DMS79 treated with DMSO at 0.1 percent for 48 hours (cell line): ENCODE measurements around the gene KLHL35.
"Not testable (repeated sequence)": the region's sequence is repeated elsewhere in the genome, so short reads cannot be mapped to it uniquely, and the experiment has no call there.

ENCODE experiments used
- DNase-seq: peaks from one replicate; lab custom pipeline; 2025; lab: John Stamatoyannopoulos, UW

KLHL35 gene

GRCh38 chr11:75388386-75389275 is 44.4 kb downstream of the KLHL35 start:
- DNase-seq, result peak; percentile 94

- DNase-seq, result no peak
These were observed 45.2 kb downstream of the KLHL35 start for GRCh38 chr11:75387736-75388294.

DNA sequence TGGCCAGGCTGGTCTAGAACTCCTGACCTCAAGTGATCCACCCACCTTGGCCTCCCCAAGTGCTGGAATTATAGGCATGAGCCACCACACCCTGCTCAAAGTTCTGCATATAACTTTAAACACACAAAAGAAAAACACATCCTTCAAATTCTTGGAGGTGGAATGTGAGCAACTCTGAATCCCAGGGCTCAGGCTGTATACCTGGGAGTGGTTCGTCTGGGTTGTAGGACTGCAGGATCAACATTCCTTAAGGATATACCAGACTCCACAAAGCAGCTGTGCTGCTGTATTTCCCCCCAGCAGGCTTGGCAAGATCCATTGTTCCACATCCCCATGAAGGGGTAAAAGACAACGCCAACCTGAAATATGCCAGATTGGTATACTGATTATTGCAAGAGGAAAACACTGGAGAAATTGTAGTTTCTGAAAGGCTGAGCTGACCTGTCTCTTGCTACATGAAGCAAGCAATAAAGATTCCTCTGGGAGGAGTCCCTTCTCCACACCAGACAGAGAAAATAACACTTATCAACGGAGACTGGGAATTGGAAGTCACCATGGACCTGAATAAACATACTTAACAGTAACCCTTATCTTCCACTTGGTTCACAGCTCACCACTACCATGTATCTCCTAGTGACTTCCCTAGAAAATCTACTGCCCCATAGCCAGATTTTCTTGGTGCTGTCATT is 45.9 kb downstream of the KLHL35 start:
- DNase-seq, result no peak

- DNase-seq, result peak; percentile 81
These were observed 48.4 kb downstream of the KLHL35 start for GRCh38 chr11:75384438-75385080.

- no peak for DNase-seq
These were observed 49.8 kb downstream of the KLHL35 start for GRCh38 chr11:75383246-75383645.

- no peak for DNase-seq
These were observed 52.1 kb downstream of the KLHL35 start for GRCh38 chr11:75380716-75381420.

GRCh38 chr11:75380245-75380644 is 52.8 kb downstream of the KLHL35 start:
- DNase-seq, result no peak

- not testable (repeated sequence) for DNase-seq
These were observed 54.2 kb downstream of the KLHL35 start for GRCh38 chr11:75378776-75379175.

DNA sequence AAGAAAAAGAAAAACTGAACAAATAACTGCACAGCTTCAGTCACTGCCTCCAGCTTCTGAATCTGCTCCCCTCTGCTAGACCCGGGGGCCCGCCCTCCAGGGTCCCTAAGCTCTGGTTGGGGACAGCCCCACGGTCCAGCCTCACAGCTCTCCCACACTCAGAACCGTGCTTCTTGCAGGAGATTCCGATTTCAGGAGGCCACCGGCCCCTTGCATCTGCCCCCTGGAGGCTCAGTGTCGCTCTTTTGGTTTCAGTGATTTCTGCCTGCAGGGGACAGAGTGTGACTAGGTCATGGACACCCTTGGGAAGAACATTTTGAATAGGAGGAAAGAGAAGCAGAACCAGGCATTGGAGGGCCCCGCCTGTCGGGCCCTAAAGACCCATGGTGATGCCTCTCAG is 56.8 kb downstream of the KLHL35 start:
- no peak for DNase-seq

GRCh38 chr11:75375626-75376025 is 57.4 kb downstream of the KLHL35 start:
- DNase-seq, result no peak

DNA sequence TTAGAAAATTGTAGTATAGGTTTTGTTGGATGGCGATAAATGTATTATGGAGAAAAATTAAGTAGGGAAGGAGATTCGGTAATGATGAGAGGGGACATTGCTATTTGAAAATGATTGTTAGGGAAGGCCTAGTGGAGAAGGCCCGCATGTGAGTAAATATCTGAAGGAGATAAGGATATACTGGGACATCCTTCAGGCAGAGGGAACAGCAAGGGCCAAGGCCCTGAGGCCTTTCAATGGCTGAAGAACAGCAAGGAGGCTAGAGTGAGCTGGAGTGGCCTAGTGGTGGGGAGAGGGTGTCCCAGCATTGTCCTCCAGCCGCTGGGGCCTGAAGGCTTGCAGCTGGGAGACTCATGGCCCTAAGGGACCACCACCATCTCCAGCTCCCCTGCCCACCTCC is 58.4 kb downstream of the KLHL35 start:
- no peak for DNase-seq

GRCh38 chr11:75373201-75373600 is 59.8 kb downstream of the KLHL35 start:
- no peak for DNase-seq
